Right renal pelvis (tissue), 4 donors: ENCODE measurements around the gene GNL1. TPM values are rescaled to one million over a fixed set of nuclear protein-coding genes. Genes with fewer than 3 reads are reported as not detected.

ENCODE experiments used
- DNase-seq, 4 donors: peaks; one replicate each; pipeline ENCODE4 v3.0.0-alpha.2; 2013; ENCODE audit warnings: low read depth in 4 of 4, low spot score in 3 of 4, missing footprints in 1 of 4
- polyA plus RNA-seq, 4 donors: library from polyadenylated mRNA; unstranded; fragments of 120-200 nt; gene quantifications; one replicate each; pipeline ENCODE4 v1.2.1, GENCODE V29; 2013; ENCODE audit not compliant: insufficient read length in 4 of 4

Gene GNL1, protein sequence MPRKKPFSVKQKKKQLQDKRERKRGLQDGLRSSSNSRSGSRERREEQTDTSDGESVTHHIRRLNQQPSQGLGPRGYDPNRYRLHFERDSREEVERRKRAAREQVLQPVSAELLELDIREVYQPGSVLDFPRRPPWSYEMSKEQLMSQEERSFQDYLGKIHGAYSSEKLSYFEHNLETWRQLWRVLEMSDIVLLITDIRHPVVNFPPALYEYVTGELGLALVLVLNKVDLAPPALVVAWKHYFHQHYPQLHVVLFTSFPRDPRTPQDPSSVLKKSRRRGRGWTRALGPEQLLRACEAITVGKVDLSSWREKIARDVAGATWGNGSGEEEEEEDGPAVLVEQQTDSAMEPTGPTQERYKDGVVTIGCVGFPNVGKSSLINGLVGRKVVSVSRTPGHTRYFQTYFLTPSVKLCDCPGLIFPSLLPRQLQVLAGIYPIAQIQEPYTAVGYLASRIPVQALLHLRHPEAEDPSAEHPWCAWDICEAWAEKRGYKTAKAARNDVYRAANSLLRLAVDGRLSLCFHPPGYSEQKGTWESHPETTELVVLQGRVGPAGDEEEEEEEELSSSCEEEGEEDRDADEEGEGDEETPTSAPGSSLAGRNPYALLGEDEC
- 100 to 1,000 TPM in 1 of 4 donors, 10 to 100 TPM in 3; 79.2 to 108 (median 85.3) TPM for polyA plus RNA-seq

GRCh38 chr6:30556066-30556905 is at the start of gene GNL1:
GNL1 (minus strand) TSS chr6:30556489; CDS start chr6:30556203, 286 bp downstream.
- DNase-seq, result peak; percentile 84 to 87 (median 84)

GRCh38 chr6:30603961-30604360 is 47.7 kb upstream of the GNL1 start:
- DNase-seq, result no peak

- DNase-seq, result no peak
Measured at GRCh38 chr6:30601815-30602641, 45.7 kb upstream of the GNL1 start.

GRCh38 chr6:30601436-30601814 is 45.1 kb upstream of the GNL1 start:
- DNase-seq, result no peak

DNA sequence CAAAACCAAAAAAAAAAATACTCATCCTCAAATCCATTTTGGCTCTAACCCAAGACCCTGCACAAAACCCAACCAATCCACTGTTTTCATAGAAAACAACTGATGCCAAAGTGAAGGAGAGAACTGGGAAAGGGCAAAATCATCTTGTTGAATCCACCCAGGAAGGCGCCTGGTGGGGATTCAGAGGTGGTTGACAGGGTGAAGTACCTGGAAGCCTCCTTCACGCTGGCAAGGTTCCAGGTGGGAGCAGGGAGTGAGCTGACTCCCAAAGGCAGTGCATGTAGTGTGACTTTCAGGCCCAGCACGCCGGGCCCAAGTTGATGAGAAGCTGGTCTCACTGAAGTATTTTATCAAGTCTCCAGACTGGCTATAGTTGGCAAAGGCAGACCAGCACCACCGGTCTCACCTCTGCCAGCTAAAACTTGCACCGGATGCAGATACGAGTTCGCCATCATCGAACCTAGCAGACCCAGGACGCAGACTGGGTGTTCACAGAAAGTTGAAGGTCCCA is 44.2 kb upstream of the GNL1 start:
- no peak for DNase-seq

GRCh38 chr6:30599625-30600324 is 43.5 kb upstream of the GNL1 start:
- no peak for DNase-seq

DNA sequence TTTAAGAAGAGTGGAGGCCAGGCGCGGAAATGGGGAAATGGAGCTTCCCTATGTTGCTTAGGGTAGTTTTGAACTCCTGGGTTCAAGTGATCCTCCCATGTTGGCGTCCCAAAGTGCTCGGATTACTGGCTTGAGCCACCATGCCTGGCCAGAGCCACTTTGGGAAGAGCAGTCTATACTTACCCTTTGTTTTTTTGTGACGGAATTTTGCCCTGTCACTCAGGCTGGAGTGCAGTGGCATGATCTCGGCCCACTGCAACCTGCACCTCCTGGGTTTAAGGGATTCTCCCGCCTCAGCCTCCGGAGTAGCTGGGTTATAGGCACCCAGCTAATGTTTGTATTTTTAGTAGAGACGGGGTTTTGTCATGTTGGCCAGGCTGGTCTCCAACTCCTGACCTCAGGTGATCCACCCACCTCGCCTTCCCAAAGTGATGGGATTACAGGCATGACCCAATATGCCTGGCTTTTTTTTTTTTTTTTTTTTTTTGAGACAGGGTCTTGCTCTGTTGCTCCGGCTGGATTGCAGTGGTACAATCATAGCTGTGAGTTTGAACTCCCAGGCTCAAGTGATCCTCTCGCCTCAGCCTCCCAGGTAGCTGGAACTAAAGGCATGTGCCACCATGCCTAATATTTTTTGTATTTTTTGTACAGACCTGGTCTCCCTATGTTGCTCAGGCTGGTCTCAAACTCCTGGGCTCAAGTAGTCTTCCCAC is 42.8 kb upstream of the GNL1 start:
- no peak for DNase-seq

DNA sequence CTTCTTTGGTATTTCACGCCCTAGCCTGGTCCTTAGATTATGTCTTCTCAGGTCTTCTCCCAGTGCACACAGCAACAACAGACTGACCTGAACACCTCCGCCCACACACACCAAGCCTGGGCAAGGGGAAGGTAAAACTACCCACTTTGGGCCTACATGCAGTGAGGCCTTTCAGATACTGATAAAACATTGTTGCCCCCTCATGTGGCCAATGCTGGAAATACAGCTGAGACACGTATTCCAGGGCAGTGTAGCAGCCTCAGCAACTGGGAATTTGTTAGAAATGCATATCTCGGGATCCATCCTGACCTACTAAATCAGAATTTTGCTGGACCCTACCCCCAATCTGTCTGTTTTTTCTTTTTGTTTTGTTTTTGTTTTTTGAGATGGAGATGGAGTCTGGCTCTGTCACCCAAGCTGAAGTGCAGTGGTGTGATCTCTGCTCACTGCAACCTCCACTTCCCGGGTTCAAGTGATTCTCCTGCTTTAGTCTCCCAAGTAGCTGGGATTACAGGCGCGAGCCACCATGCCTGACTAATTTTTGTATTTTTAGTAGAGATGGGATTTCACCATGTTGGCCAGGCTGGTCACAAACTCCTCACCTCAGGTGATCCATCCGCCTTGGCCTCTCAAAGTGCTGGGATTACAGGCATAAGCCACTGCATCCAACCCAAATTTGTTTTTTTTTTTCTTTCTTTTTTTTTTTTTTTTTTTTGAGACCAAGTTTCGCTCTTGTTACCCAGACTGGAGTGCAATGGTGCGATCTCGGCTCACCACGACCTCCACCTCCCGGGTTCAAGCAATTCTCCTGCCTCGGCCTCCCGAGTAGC is 41.2 kb upstream of the GNL1 start:
- DNase-seq, result peak in 1 of 4 donors; percentile 67

- no peak for DNase-seq
Measured at GRCh38 chr6:30592287-30592686, 36.0 kb upstream of the GNL1 start.

- peak in 1 of 4 donors; percentile 44 for DNase-seq
Measured at GRCh38 chr6:30591008-30591407, 34.7 kb upstream of the GNL1 start.

DNA sequence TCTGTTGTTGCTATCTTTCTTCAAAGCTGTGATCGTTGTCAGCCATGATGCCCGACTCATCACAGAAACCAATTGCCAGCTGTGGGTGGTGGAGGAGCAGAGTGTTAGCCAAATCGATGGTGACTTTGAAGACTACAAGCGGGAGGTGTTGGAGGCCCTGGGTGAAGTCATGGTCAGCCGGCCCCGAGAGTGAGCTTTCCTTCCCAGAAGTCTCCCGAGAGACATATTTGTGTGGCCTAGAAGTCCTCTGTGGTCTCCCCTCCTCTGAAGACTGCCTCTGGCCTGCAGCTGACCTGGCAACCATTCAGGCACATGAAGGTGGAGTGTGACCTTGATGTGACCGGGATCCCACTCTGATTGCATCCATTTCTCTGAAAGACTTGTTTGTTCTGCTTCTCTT is 34.2 kb upstream of the GNL1 start:
- DNase-seq, result no peak

GRCh38 chr6:30589754-30590358 is 33.6 kb upstream of the GNL1 start:
- no peak for DNase-seq

DNA sequence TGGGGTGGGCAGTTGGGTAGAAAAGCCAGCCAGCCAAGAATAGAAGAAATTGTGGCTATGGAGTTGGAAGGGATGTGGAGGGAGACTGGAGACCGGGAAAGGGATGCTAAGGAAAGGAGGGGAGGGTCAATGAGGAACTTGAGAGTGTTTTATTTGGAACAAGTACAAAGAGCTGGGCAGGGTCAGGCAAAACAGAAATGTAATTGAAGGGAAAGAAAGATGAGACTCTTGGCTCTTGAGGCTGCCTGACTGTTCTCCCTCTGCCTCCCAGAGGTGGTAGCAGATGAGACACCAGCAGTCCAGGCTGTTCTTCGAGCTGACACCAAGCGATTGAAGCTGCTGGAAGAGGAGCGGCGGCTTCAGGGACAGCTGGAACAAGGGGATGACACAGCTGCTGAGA is 27.6 kb upstream of the GNL1 start:
- DNase-seq, result no peak

- DNase-seq, result no peak
Measured at GRCh38 chr6:30578051-30578450, 21.8 kb upstream of the GNL1 start.

GRCh38 chr6:30573113-30573512 is 16.8 kb upstream of the GNL1 start:
- DNase-seq, result no peak

DNA sequence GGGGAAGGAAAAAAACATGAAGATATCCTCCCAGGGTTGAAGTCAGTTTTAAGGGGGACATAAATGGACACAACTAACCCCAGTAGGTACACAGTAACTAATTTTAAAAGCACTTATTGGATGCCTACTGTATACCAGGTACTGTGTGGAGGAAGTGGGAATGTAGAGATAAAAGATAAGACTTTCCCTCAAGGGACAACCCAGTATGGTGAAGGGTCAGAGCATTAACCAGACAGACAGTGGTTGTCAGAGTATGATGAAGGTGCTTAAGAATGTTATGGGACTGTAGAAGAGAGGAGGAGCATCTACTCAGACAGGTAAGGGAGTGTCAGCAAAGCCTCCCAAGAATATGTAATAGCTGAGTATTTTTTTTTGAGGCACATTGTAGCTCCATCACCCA is 15.9 kb upstream of the GNL1 start:
- DNase-seq, result no peak

GRCh38 chr6:30571762-30572082 is 15.4 kb upstream of the GNL1 start:
- DNase-seq, result no peak
